ENCODE results near the gene NEURL1.

NEURL1 gene

GRCh38 chr10:103564776-103565520 lies 71.4 kb downstream of the NEURL1 start:
- DNase-seq = no peak

- no peak for DNase-seq
These were observed 73.0 kb downstream of the NEURL1 start for GRCh38 chr10:103566536-103566935.

- DNase-seq = no peak
These were observed 75.0 kb downstream of the NEURL1 start for GRCh38 chr10:103568505-103568904.

- no peak for DNase-seq
These were observed 76.4 kb downstream of the NEURL1 start for GRCh38 chr10:103569896-103570295.

GRCh38 chr10:103570844-103571655 lies 77.5 kb downstream of the NEURL1 start:
- DNase-seq = no peak

GRCh38 chr10:103571656-103571975 lies 78.1 kb downstream of the NEURL1 start:
- no peak for DNase-seq

- DNase-seq = no peak
These were observed 79.1 kb downstream of the NEURL1 start for GRCh38 chr10:103572347-103573204.

GRCh38 chr10:103573205-103573487 lies 79.6 kb downstream of the NEURL1 start:
- no peak for DNase-seq

GRCh38 chr10:103574097-103575061 lies 80.9 kb downstream of the NEURL1 start:
- no peak for DNase-seq

GRCh38 chr10:103575416-103576075 lies 82.0 kb downstream of the NEURL1 start:
- no peak for DNase-seq

- no peak for DNase-seq
These were observed 82.6 kb downstream of the NEURL1 start for GRCh38 chr10:103576076-103576471.

- DNase-seq = no peak
These were observed 83.4 kb downstream of the NEURL1 start for GRCh38 chr10:103576862-103577261.

- DNase-seq = no peak
These were observed 85.4 kb downstream of the NEURL1 start for GRCh38 chr10:103578782-103579382.

GRCh38 chr10:103580011-103580410 lies 86.5 kb downstream of the NEURL1 start:
- no peak for DNase-seq

GRCh38 chr10:103580430-103580829 lies 86.9 kb downstream of the NEURL1 start:
- DNase-seq = no peak

- DNase-seq = no peak
These were observed 88.0 kb downstream of the NEURL1 start for GRCh38 chr10:103581499-103581898.

- peak; percentile 67 for DNase-seq
These were observed 89.0 kb downstream of the NEURL1 start for GRCh38 chr10:103582331-103583123.

- no peak for DNase-seq
These were observed 90.3 kb downstream of the NEURL1 start for GRCh38 chr10:103583871-103584215.

- DNase-seq = peak; percentile 70
These were observed 90.9 kb downstream of the NEURL1 start for GRCh38 chr10:103584216-103585010.

- DNase-seq = no peak
These were observed 91.5 kb downstream of the NEURL1 start for GRCh38 chr10:103585011-103585405.

Measured in retina (tissue), 1 donor.